GM12878 (cell line): ENCODE results near the gene KICS2.

Source experiments
- CEBPB ChIP-seq, 2 experiments: fragments of 150-350 bp in 1 of 2; IDR thresholded peaks; 2 replicates each; pipeline ENCODE4 v1.6.1; 2012 to 2014; ENCODE audit warnings: low read depth in 2 of 2, low read length in 2 of 2, borderline replicate concordance in 1 of 2, inconsistent platforms in 1 of 2
- CTCF ChIP-seq, 3 experiments: IDR thresholded peaks in 2 of 3; conservative IDR thresholded peaks in 1 of 3; 2 replicates each; pipeline ENCODE4 v1.5.1; 2011; ENCODE audit warnings: low read depth in 3 of 3, low read length in 3 of 3, mild to moderate bottlenecking in 3 of 3, control low read depth in 2 of 3, moderate library complexity in 2 of 3, inconsistent platforms in 1 of 3, mixed read lengths in 1 of 3; ENCODE audit not compliant: control insufficient read depth in 2 of 3, insufficient read depth in 1 of 3; ENCODE audit errors: extremely low read depth in 1 of 3
- EP300 ChIP-seq, 2 experiments: fragments of 150-350 bp in 1 of 2; IDR thresholded peaks; 2 replicates each; pipeline ENCODE4 v1.6.1; 2011 to 2012; ENCODE audit warnings: low read depth in 2 of 2, low read length in 2 of 2, borderline replicate concordance in 1 of 2, improper control_type of control experiment in 1 of 2, inconsistent platforms in 1 of 2; ENCODE audit not compliant: control insufficient read depth in 1 of 2
- EZH2 ChIP-seq: IDR thresholded peaks from 2 replicates; pipeline ENCODE4 v1.6.1; 2012; ENCODE audit warnings: low read depth, mild to moderate bottlenecking, control low read depth, inconsistent platforms, low read length, borderline replicate concordance; ENCODE audit not compliant: control insufficient read depth
- IKZF2 ChIP-seq, 2 experiments: fragments of 450-650 bp; IDR thresholded peaks; 2 replicates each; pipeline ENCODE4 v1.6.1; 2017; ENCODE audit warnings: mild to moderate bottlenecking in 2 of 2, moderate library complexity in 2 of 2
- JUNB ChIP-seq: IDR thresholded peaks from 2 replicates; pipeline ENCODE4 v1.6.1; 2016; ENCODE audit warnings: antibody characterized with exemption, mild to moderate bottlenecking
- NFXL1 ChIP-seq: fragments of 450-650 bp; IDR thresholded peaks from 2 replicates; pipeline ENCODE4 v1.6.1; 2017; ENCODE audit warnings: antibody characterized with exemption, mild to moderate bottlenecking, borderline replicate concordance
- NR2C2 ChIP-seq: IDR thresholded peaks from 2 replicates; pipeline ENCODE4 v1.6.1; 2011; ENCODE audit warnings: borderline replicate concordance, low read depth; ENCODE audit not compliant: control insufficient read depth, insufficient read length
- POLR2A ChIP-seq: IDR thresholded peaks from 2 replicates; pipeline ENCODE4 v1.6.1; 2011; ENCODE audit warnings: low read depth, mild to moderate bottlenecking, low read length
- PRDM15 ChIP-seq: fragments of 450-650 bp; formaldehyde crosslinking; IDR thresholded peaks from 2 replicates; pipeline ENCODE4 v1.4.0; 2020; ENCODE audit warnings: mild to moderate bottlenecking, moderate library complexity
- ZNF687 ChIP-seq: fragments of 450-650 bp; IDR thresholded peaks from 2 replicates; pipeline ENCODE4 v1.6.1; 2017; ENCODE audit warnings: mild to moderate bottlenecking, moderate library complexity

GRCh38 chr12:64253356-64253755, 31.3 kb upstream of the KICS2 start:
- TF ChIP-seq EZH2 (no peak), NR2C2 (no peak), POLR2A (no peak), IKZF2 (IDR thresholded peaks at IDR 0.05) (no peak), CTCF (IDR thresholded peaks at IDR 0.05 in 2 of 3, conservative IDR thresholded peaks at IDR 0.05 in 1 of 3; ENCODE audit: control insufficient read depth in 2 of 3, extremely low read depth in 1 of 3, insufficient read depth in 1 of 3, low read depth in 3 of 3, low read length in 3 of 3) (no peak), JUNB (no peak), PRDM15 (CRISPR knock-in tag) (no peak), ZNF687 (no peak), EP300 (IDR thresholded peaks at IDR 0.05; ENCODE audit: borderline replicate concordance in 1 of 2, control insufficient read depth in 1 of 2, low read depth in 2 of 2, low read length in 2 of 2) (no peak), CEBPB (IDR thresholded peaks at IDR 0.05; ENCODE audit: borderline replicate concordance in 1 of 2, low read depth in 2 of 2, low read length in 2 of 2) (no peak), NFXL1 (no peak)
